ENCODE data around the gene MIS18BP1.

MIS18BP1 gene

DNA sequence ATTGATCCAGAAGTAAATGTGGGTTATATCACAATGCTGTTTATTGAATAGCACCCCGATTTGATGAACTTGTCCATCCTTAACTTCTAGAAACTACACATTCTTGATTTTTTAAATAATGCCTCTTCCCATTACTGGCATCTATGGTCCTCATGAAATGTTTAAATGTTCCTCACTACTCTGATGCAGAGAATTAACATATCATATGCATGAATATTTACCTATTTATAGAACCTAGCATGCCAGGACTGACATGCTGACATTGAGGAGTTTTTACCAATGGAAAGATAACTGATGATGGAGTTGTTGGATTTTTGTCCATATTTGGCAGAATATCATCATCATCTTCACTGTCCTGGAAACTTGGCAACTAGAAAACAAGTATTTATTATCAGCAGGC is 42.8 kb downstream of the MIS18BP1 start:
- H3K4me3 ChIP-seq (ENCODE audit: low read length): no peak overlapping the region
- TF ChIP-seq ZNF274 (IDR thresholded peaks at IDR 0.05; ENCODE audit: low read depth, low read length): no peak

DNA sequence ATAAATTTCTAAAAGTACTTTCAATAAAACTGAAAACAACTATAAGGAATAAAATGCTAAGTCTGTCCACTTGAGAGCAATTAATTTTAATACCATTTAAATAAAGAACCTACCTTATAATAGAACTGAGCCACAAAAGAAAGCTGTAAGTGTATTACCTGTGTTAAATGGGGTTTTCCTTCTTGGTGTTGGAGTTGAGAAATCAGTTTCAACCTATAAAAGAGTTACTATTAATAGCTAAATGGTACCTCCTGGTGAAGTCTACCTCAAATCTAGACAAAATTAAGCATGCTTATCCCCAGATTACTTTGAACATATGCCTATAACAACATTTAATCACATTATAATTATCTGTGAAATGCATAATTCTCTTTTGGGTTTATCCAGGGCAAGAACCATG is 48.8 kb downstream of the MIS18BP1 start:
- no peak overlapping the region for H3K4me3 ChIP-seq (ENCODE audit: low read length)
- no peak for TF ChIP-seq ZNF274 (IDR thresholded peaks at IDR 0.05; ENCODE audit: low read depth, low read length)

DNA sequence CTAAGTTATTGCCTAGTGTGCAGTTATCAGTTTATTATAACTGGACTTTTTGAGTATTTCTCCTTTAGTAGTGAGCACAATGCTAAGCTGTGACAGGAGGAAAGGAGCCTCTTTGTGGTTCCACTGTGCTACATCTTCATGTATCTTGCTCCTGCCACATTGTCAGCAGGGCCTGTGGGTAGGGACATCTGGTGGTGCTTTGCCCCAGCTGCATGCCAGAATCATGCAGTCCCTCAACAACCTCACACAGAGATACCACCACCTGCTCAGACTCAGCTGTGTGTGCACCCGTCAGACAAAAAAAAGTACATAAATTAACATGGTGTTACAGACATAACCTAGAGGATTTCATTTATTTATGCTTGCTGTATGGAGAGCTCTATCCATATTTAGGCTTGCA is 51.1 kb downstream of the MIS18BP1 start:
- TF ChIP-seq ZNF274 (IDR thresholded peaks at IDR 0.05; ENCODE audit: low read depth, low read length): no peak
- no peak overlapping the region for H3K4me3 ChIP-seq (ENCODE audit: low read length)

DNA sequence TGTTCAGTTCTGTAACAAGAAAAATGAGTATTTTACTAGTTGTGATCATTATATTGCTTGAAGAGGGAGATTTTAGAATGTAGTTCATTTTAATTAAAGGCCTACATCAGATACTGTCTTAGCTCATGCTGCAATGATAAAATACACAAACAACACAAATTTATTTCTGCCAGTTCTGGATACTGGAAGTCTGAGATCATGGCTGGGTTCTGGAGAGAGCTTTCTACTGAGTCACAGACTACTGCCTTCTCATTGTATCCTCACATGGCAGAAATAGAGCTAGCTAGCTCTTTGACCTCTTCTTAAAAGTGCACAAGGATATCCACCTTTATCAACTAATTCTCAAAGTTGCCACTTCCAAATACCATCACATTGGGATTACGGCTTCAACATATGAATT is 53.8 kb downstream of the MIS18BP1 start:
- no peak overlapping the region for H3K4me3 ChIP-seq (ENCODE audit: low read length)
- no peak for TF ChIP-seq ZNF274 (IDR thresholded peaks at IDR 0.05; ENCODE audit: low read depth, low read length)

DNA sequence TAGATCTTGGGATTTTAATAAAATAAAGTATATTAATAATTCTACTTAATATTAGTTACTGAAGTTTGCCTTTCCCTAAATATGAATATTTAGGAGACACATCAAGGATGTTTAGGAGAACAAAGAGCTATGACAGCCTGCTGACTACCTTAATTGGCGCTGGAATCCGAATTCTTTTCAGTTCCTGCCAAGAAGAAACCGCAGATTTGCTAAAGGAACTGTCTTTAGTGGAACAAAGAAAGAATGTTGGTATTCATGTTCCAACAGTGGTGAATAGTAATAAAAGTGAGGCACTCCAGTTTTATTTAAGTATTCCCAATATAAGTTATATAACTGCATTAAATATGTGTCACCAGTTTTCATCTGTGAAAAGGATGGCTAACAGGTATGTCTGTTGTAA is 54.5 kb downstream of the MIS18BP1 start:
- no peak for TF ChIP-seq ZNF274 (IDR thresholded peaks at IDR 0.05; ENCODE audit: low read depth, low read length)
- H3K4me3 ChIP-seq (ENCODE audit: low read length): no peak overlapping the region

DNA sequence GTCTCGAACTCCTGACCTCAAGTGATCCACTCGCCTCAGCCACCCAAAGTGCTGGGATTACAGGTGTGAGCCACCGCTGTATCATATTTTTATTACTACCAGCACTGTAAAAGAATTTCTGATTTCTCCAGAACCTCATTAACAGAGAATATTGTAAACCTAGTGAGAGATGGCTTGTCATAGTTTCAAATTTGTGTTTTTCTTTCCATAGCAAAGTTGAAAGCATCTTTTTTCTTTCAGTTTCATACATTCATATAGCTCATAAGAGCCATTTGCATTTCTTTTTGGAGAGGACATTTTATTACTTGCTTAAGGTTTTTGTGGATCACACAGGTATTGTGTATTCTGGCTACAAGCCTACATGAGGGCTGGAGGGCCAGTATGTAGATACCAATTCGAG is 58.0 kb downstream of the MIS18BP1 start:
- H3K4me3 ChIP-seq (ENCODE audit: low read length): no peak overlapping the region
- no peak for TF ChIP-seq ZNF274 (IDR thresholded peaks at IDR 0.05; ENCODE audit: low read depth, low read length)

DNA sequence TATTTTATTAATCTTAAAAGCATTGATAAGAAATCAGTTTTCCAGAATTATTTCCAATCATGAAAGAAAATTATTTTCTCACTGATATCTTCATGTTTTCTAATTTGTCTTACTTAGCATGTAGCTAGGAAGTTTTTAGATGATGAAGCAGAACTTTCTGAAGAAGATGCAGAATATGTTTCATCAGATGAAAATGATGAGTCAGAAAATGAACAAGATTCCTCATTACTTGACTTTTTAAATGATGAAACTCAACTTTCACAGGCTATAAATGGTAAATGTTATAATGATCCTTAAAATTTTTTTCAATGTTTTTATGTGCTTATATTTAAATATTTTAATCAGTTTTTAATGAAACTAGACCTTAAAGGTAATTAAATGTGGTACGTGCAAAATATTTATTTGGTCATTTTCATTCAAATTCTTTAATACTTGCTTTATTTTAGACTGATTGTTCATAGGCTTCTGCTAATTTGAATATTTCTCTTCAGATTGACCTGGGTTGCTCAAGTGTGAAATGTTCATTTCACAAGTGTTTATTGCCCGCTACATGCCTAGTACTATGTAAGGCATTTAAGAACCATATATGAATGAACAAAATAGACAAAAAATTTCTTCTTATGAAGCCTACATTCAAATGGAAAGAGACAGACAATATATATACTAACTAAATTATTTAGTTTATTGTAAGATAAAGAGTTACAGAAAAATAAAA is 67.7 kb downstream of the MIS18BP1 start:
- no peak for TF ChIP-seq ZNF274 (IDR thresholded peaks at IDR 0.05; ENCODE audit: low read depth, low read length)
- no peak overlapping the region for H3K4me3 ChIP-seq (ENCODE audit: low read length)

DNA sequence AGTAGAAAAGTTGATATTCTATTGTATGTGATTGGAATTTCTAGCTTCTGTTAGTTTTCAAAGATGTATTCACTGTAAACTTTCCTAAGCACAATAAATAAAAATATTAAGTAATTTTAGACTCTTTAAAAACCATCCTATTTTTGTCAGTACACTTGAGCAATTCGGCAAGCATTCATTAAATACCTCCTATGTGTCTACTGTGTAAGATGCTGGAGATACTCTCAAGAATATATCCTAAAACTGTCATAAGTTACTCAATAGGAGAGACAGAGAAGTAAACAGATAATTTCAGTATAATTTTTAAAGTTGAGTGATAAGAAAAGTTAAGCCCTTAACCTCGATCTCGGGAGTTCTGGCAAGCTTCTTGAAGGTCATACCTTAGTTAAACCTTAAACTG is 71.2 kb downstream of the MIS18BP1 start:
- no peak for TF ChIP-seq ZNF274 (IDR thresholded peaks at IDR 0.05; ENCODE audit: low read depth, low read length)

DNA sequence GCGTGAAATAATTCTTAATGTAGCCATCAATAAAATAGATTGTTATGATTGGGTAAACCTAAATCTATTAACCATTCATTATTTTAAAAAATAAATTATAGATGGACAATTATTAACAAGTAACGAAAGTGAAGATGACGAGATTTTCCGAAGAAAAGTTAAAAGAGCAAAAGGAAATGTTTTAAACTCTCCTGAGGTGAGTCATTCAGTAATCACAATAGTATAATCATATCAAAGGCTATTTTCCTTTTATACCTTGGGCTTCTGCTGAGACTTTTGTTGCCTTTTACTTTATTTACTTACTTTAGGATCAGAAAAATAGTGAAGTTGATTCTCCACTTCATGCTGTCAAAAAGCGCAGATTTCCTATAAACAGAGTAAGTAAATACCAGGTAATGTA is 71.7 kb downstream of the MIS18BP1 start:
- no peak for TF ChIP-seq ZNF274 (IDR thresholded peaks at IDR 0.05; ENCODE audit: low read depth, low read length)
- H3K4me3 ChIP-seq (ENCODE audit: low read length): no peak overlapping the region

More for the DNA sequence above, 71.2 kb downstream of the MIS18BP1 start:
- no peak overlapping the region for H3K4me3 ChIP-seq (ENCODE audit: low read length)

DNA sequence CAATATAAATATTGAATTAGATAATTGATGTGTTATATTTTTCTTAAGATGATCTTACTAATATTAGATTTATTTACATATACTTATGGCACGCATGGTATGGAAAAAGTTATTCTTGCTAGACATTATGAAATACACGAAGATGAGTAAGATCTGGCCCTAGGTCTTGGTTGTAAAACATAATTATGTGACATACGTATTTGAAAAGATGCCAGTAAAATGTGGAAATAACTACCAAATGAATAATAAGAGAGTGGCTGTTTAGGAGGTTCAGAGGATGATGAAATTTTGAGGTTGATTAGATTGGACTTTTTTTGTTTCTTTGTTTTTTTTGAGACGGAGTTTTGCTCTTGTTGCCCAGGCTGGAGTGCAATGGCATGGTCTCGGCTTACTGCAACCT is 75.9 kb downstream of the MIS18BP1 start:
- no peak for TF ChIP-seq ZNF274 (IDR thresholded peaks at IDR 0.05; ENCODE audit: low read depth, low read length)
- no peak overlapping the region for H3K4me3 ChIP-seq (ENCODE audit: low read length)

DNA sequence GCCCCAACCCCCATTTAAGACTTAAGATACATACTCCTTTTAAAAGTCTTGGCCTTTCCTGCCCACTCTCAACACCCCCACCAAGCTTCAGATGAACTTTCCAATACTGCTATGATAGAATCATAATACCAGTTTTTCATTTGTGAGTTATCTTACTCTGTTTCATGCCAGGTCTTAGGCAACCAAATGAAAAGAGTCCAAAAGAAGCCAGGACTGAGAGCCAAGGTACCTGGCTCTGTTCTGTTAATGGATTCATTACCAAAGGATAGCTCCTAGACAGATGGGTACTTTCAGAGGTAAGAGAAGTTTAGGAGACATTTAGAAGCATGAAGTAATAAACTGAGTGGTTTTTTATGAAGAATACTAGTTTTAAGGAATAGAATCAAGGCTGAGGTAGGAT is 83.1 kb downstream of the MIS18BP1 start:
- H3K4me3 ChIP-seq (ENCODE audit: low read length): no peak overlapping the region
- TF ChIP-seq ZNF274 (IDR thresholded peaks at IDR 0.05; ENCODE audit: low read depth, low read length): no peak

DNA sequence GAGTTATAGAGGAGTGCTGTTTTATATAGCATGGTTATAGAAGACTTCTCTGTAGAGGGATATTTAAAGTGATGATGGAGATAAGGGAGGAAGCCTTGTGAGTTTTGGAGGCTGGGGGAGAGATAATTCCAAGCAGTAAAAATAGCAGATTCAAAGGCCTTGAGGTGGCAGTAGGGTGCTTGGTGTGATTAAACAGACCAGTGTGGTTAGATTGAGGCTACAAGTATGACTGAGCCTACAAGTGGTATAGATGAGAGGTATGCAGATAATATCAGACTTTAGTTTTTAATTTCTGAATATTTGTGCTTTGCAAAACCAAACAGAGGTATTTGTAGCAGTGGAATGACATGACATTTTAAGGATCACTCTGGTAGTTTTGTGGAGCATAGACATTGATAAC is 96.9 kb downstream of the MIS18BP1 start:
- TF ChIP-seq ZNF274 (IDR thresholded peaks at IDR 0.05; ENCODE audit: low read depth, low read length): no peak
- H3K4me3 ChIP-seq (ENCODE audit: low read length): no peak overlapping the region
